WTC11 (cell line): ENCODE data around the gene SEMA4D.

ENCODE experiments used
- TEAD4 ChIP-seq: sonication (generic); formaldehyde crosslinking; IDR thresholded peaks from 2 replicates; pipeline ENCODE4 v1.8.0; 2022; ENCODE audit warnings: mild to moderate bottlenecking, missing genetic modification reagents
- TP53 ChIP-seq: sonication (generic); formaldehyde crosslinking; IDR thresholded peaks from 2 replicates; pipeline ENCODE4 v1.8.1; 2023; ENCODE audit warnings: mild to moderate bottlenecking, missing genetic modification reagents
- TF ChIP-seq, protein P1 (sequence below): fragments of 200-600 bp; IDR thresholded peaks from 2 replicates; pipeline ENCODE4 v1.8.0; 2022; ENCODE audit warnings: antibody characterized with exemption

DNA sequence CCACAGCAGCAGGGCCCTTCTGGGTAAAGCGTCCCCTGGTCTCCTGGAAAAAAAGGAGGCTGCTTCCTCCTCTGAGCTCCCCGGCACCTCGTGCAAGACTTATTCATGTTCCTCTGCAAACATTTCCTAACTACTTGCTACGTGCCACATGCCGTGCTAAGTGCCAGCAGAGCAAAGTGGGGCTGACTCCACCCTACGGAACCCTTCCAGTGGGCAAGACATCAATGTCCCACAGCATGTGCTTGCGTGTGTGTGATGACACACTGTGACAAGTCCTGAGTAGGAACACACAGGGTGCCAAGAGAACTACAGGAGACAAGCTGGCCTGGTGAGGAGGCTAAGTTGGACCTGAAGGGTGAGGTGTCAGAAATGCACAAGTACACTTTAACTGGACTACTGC, 57.4 kb downstream of the SEMA4D start:
- TF ChIP-seq TEAD4 (no peak), TP53 (CRISPR knock-in tag) (no peak)
- TF ChIP-seq, protein P1, sequence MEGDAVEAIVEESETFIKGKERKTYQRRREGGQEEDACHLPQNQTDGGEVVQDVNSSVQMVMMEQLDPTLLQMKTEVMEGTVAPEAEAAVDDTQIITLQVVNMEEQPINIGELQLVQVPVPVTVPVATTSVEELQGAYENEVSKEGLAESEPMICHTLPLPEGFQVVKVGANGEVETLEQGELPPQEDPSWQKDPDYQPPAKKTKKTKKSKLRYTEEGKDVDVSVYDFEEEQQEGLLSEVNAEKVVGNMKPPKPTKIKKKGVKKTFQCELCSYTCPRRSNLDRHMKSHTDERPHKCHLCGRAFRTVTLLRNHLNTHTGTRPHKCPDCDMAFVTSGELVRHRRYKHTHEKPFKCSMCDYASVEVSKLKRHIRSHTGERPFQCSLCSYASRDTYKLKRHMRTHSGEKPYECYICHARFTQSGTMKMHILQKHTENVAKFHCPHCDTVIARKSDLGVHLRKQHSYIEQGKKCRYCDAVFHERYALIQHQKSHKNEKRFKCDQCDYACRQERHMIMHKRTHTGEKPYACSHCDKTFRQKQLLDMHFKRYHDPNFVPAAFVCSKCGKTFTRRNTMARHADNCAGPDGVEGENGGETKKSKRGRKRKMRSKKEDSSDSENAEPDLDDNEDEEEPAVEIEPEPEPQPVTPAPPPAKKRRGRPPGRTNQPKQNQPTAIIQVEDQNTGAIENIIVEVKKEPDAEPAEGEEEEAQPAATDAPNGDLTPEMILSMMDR: no peak
